VCaP (cell line): Measurements from ENCODE around the gene LRRC23.

Experiments
- H3K27ac ChIP-seq: fragments of 450-650 bp; 2 replicates; pipeline ENCODE4 v1.5.1; 2017
- CTCF ChIP-seq: fragments of 450-650 bp; conservative IDR thresholded peaks from 2 replicates; pipeline ENCODE4 v1.5.1; 2017; ENCODE audit warnings: mild to moderate bottlenecking, moderate library complexity

The LRRC23 gene

GRCh38 chr12:6916426-6917200 is 12.0 kb downstream of the LRRC23 start:
- no peak overlapping the region for H3K27ac ChIP-seq
- TF ChIP-seq CTCF = no peak

- H3K27ac ChIP-seq = no peak overlapping the region
- TF ChIP-seq CTCF = no peak
These were observed 13.0 kb downstream of the LRRC23 start for GRCh38 chr12:6917491-6918231.

- no peak for TF ChIP-seq CTCF
- H3K27ac ChIP-seq = no peak overlapping the region
These were observed 15.0 kb downstream of the LRRC23 start for GRCh38 chr12:6919588-6919987.

- no peak for TF ChIP-seq CTCF
- H3K27ac ChIP-seq = no peak overlapping the region
These were observed 16.9 kb downstream of the LRRC23 start for GRCh38 chr12:6921539-6921938.

- H3K27ac ChIP-seq = no peak overlapping the region
- no peak for TF ChIP-seq CTCF
These were observed 17.6 kb downstream of the LRRC23 start for GRCh38 chr12:6921996-6922946.

- TF ChIP-seq CTCF = no peak
- peak overlapping the region; percentile 96; the same call in 1 of the 2 replicates for H3K27ac ChIP-seq
These were observed 18.5 kb downstream of the LRRC23 start for GRCh38 chr12:6923003-6923732.
